A549 (cell line): Measurements from ENCODE around the gene DAB1.

Experiments used
- CHD2 ChIP-seq: fragments of 150-350 bp; IDR thresholded peaks from 2 replicates; pipeline ENCODE4 v1.6.1; 2014; ENCODE audit warnings: low read length; ENCODE audit not compliant: partially characterized antibody
- CTCF ChIP-seq: fragments of >200 bp; sonication (Bioruptor Twin); formaldehyde crosslinking; IDR thresholded peaks from 3 replicates; pipeline ENCODE4 v1.5.1; 2016
- E2F6 ChIP-seq: IDR thresholded peaks from 2 replicates; pipeline ENCODE4 v1.6.1; 2012; ENCODE audit warnings: low read depth, borderline replicate concordance
- EHMT2 ChIP-seq: fragments of 200-600 bp; sonication (generic); IDR thresholded peaks from 2 replicates; pipeline ENCODE4 v1.6.1; 2016; ENCODE audit warnings: antibody characterized with exemption, low read depth, mild to moderate bottlenecking, moderate library complexity
- EP300 ChIP-seq, 2 experiments: fragments of >200 bp; sonication (Bioruptor Twin); formaldehyde crosslinking; IDR thresholded peaks; 2 replicates in 1 of 2; 3 replicates in 1 of 2; pipeline ENCODE4 v1.6.1; 2016 to 2017
- ESRRA ChIP-seq: fragments of 150-350 bp; IDR thresholded peaks from 2 replicates; pipeline ENCODE4 v1.6.1; 2014; ENCODE audit warnings: mild to moderate bottlenecking, low read length, borderline replicate concordance
- HES2 ChIP-seq: fragments of >200 bp; sonication (Bioruptor Twin); formaldehyde crosslinking; IDR thresholded peaks from 2 replicates; pipeline ENCODE4 v1.6.1; 2016
- MAX ChIP-seq: IDR thresholded peaks from 2 replicates; pipeline ENCODE4 v1.6.1; 2012
- MAZ ChIP-seq: fragments of 150-350 bp; IDR thresholded peaks from 2 replicates; pipeline ENCODE4 v1.6.1; 2014; ENCODE audit warnings: antibody characterized with exemption, low read depth, low read length, borderline replicate concordance
- POLR2AphosphoS2 ChIP-seq: conservative IDR thresholded peaks from 2 replicates; pipeline ENCODE4 v1.6.1; 2012; ENCODE audit warnings: low read length, improper control_type of control experiment, inconsistent platforms
- REST ChIP-seq: fragments of 200-600 bp; sonication (generic); IDR thresholded peaks from 2 replicates; pipeline ENCODE4 v1.6.1; 2016; ENCODE audit warnings: antibody characterized with exemption, mild to moderate bottlenecking, moderate library complexity

- TF ChIP-seq POLR2AphosphoS2 (no peak), CHD2 (no peak), EP300 (IDR thresholded peaks at IDR 0.05) (no peak), EHMT2 (no peak), HES2 (no peak), ESRRA (no peak), CTCF (no peak), MAZ (no peak), REST (no peak), E2F6 (no peak), MAX (no peak)
These were observed 332.2 kb downstream of the DAB1 start for GRCh38 chr1:57091642-57092041.
